Lower leg skin (tissue), 3 donors: ENCODE results near the gene IMMP2L.

Experiments used
- POLR2A ChIP-seq, 2 donors: fragments of 450-650 bp; IDR thresholded peaks; one replicate each; pipeline ENCODE4 v1.6.1; 2016 to 2017; ENCODE audit warnings: antibody characterized with exemption in 2 of 2, mild to moderate bottlenecking in 1 of 2, moderate library complexity in 1 of 2
- TF ChIP-seq, protein P1 (sequence below), 3 donors: fragments of 450-650 bp; IDR thresholded peaks; one replicate each; pipeline ENCODE4 v1.5.1; 2016; ENCODE audit warnings: antibody characterized with exemption in 3 of 3, mild to moderate bottlenecking in 3 of 3, moderate library complexity in 2 of 3

DNA sequence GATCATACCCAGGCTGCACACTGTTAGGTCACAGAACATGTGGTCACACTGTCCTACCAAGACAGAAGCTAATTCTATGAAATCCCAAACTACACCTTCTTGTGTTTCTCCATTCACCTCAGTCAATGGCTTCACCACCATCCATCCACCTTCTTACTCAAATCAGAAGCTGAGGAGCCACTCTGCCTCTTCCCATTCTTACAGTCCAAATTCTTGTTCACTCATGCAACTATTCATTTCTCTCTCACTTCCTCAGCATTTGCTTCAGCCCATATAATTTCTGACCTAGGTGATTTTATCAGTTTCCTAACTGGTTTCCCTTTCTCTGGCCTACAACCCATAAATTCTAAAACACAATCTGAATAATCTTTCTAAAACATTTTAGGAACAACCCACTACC is 242.2 kb downstream of the IMMP2L start:
- TF ChIP-seq, protein P1, sequence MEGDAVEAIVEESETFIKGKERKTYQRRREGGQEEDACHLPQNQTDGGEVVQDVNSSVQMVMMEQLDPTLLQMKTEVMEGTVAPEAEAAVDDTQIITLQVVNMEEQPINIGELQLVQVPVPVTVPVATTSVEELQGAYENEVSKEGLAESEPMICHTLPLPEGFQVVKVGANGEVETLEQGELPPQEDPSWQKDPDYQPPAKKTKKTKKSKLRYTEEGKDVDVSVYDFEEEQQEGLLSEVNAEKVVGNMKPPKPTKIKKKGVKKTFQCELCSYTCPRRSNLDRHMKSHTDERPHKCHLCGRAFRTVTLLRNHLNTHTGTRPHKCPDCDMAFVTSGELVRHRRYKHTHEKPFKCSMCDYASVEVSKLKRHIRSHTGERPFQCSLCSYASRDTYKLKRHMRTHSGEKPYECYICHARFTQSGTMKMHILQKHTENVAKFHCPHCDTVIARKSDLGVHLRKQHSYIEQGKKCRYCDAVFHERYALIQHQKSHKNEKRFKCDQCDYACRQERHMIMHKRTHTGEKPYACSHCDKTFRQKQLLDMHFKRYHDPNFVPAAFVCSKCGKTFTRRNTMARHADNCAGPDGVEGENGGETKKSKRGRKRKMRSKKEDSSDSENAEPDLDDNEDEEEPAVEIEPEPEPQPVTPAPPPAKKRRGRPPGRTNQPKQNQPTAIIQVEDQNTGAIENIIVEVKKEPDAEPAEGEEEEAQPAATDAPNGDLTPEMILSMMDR (IDR thresholded peaks at IDR 0.05), result no peak
- no peak for TF ChIP-seq POLR2A (IDR thresholded peaks at IDR 0.05)
